SK-N-SH (cell line): ENCODE measurements around the gene SOCS3.

Source experiments
- CTCF ChIP-seq: fragments of 200-600 bp; sonication (generic); IDR thresholded peaks from 2 replicates; pipeline ENCODE4 v1.6.1; 2017; ENCODE audit warnings: antibody characterized with exemption, mild to moderate bottlenecking, moderate library complexity
- MAX ChIP-seq: IDR thresholded peaks from 2 replicates; pipeline ENCODE4 v1.4.0; 2012; ENCODE audit warnings: low read depth
- MXI1 ChIP-seq: IDR thresholded peaks from 2 replicates; pipeline ENCODE4 v1.6.1; 2012; ENCODE audit warnings: mild to moderate bottlenecking, low read depth, low read length, improper control_type of control experiment
- POLR2AphosphoS5 ChIP-seq: IDR thresholded peaks from 2 replicates; pipeline ENCODE4 v1.6.1; 2012; ENCODE audit warnings: low read depth, low read length
- RAD21 ChIP-seq: IDR thresholded peaks from 2 replicates; pipeline ENCODE4 v1.6.1; 2012; ENCODE audit warnings: mild to moderate bottlenecking, low read length
- REST ChIP-seq: IDR thresholded peaks from 2 replicates; pipeline ENCODE4 v1.6.1; 2012; ENCODE audit warnings: mild to moderate bottlenecking, low read depth, low read length, moderate library complexity
- RXRA ChIP-seq: IDR thresholded peaks from 2 replicates; pipeline ENCODE4 v1.4.0; 2012; ENCODE audit warnings: low read depth, mild to moderate bottlenecking, borderline replicate concordance
- TAF1 ChIP-seq: IDR thresholded peaks from 2 replicates; pipeline ENCODE4 v1.6.1; 2012; ENCODE audit warnings: low read depth, mild to moderate bottlenecking, low read length, moderate library complexity, borderline replicate concordance
- TEAD4 ChIP-seq: IDR thresholded peaks from 2 replicates; pipeline ENCODE4 v1.4.0; 2012; ENCODE audit warnings: mild to moderate bottlenecking, borderline replicate concordance; ENCODE audit not compliant: insufficient read depth
- ZBTB33 ChIP-seq: IDR thresholded peaks from 2 replicates; pipeline ENCODE4 v1.4.0; 2012; ENCODE audit warnings: low read depth, borderline replicate concordance

GRCh38 chr17:78317794-78318400 is 42.0 kb downstream of the SOCS3 start:
- TF ChIP-seq REST, result no peak
- no peak for TF ChIP-seq MAX
- no peak for TF ChIP-seq RAD21
- TF ChIP-seq CTCF, result no peak
- no peak for TF ChIP-seq TEAD4
- TF ChIP-seq TAF1, result no peak
- no peak for TF ChIP-seq MXI1
- TF ChIP-seq ZBTB33, result no peak
- TF ChIP-seq RXRA, result no peak
- TF ChIP-seq POLR2AphosphoS5, result no peak
